GM19452 (cell line): ENCODE data around the gene WFS1.

Experiments used
- ATAC-seq: cut with Tn5 transposase; IDR thresholded peaks from one replicate; pipeline ENCODE4 v1.9.1; 2021; ENCODE audit not compliant: unreplicated experiment

Gene WFS1

GRCh38 chr4:6322067-6322760 lies 52.6 kb downstream of the WFS1 start:
- ATAC-seq: no peak

GRCh38 chr4:6322761-6323566 lies 53.3 kb downstream of the WFS1 start:
- ATAC-seq: no peak

GRCh38 chr4:6324461-6324998 lies 54.9 kb downstream of the WFS1 start:
- no peak for ATAC-seq

- no peak for ATAC-seq
Observed at GRCh38 chr4:6324999-6325787, 55.5 kb downstream of the WFS1 start.

GRCh38 chr4:6325788-6326290 lies 56.2 kb downstream of the WFS1 start:
- ATAC-seq: no peak

- no peak for ATAC-seq
Observed at GRCh38 chr4:6326312-6327060, 56.8 kb downstream of the WFS1 start.

- no peak for ATAC-seq
Observed at GRCh38 chr4:6327220-6327917, 57.7 kb downstream of the WFS1 start.

GRCh38 chr4:6328526-6328925 lies 58.9 kb downstream of the WFS1 start:
- ATAC-seq: no peak

GRCh38 chr4:6329478-6330383 lies 60.1 kb downstream of the WFS1 start:
- ATAC-seq: no peak

- no peak for ATAC-seq
Observed at GRCh38 chr4:6330384-6330767, 60.7 kb downstream of the WFS1 start.

GRCh38 chr4:6331018-6331417 lies 61.4 kb downstream of the WFS1 start:
- ATAC-seq: no peak

GRCh38 chr4:6331468-6331867 lies 61.8 kb downstream of the WFS1 start:
- no peak for ATAC-seq

GRCh38 chr4:6332042-6332668 lies 62.5 kb downstream of the WFS1 start:
- no peak for ATAC-seq

GRCh38 chr4:6332669-6333050 lies 63.0 kb downstream of the WFS1 start:
- ATAC-seq: no peak

GRCh38 chr4:6333301-6334202 lies 63.9 kb downstream of the WFS1 start:
- ATAC-seq: no peak

- ATAC-seq: no peak
Observed at GRCh38 chr4:6334203-6334887, 64.7 kb downstream of the WFS1 start.

- no peak for ATAC-seq
Observed at GRCh38 chr4:6335040-6335590, 65.5 kb downstream of the WFS1 start.
